ENCODE measurements around the gene DBP. TPM values are rescaled to one million over a fixed set of nuclear protein-coding genes. Genes with fewer than 3 reads are reported as not detected.

Gene DBP
- polyA plus RNA-seq, 3 donors: 12.8 to 22.3 (median 17.5) TPM

DNA sequence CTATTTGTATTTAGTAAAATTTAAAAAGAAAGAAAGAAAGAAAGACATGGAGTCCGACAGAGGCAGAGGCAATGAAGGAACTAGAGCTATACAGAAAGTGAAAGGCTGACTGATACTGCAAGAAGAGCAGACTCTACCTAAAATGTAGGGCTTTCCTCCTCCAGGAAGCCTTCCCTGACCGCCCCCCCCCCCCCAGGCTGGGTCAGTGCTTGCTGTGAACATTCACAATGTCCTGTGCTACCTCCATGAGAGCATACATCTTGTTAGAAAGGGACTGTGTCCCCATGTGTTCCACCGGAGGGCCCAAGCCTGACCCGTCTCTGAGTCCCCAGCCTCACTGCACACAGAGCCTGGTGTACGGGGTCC, 14.5 kb upstream of the DBP start:
- Histone ChIP-seq H3K4me1 (ENCODE audit: control insufficient read depth in 1 of 2, insufficient read depth in 2 of 2, low read length in 2 of 2) (peaks cover 18 to 28% of the 10 kb centered on the region in 2 donors), H4K20me1 (ENCODE audit: insufficient read depth, low read length) (no peaks in the 10 kb centered on the region), H3K9me3 (replicated peaks in 1 of 2; ENCODE audit: control insufficient read depth in 1 of 2, insufficient read depth in 1 of 2, low read length in 2 of 2) (no peaks in the 10 kb centered on the region), H3K79me2 (ENCODE audit: insufficient read depth, low read length) (no peaks in the 10 kb centered on the region), H3K9ac (ENCODE audit: insufficient read depth, low read length, poor library complexity, severe bottlenecking) (no peak overlapping the region), H3K36me3 (replicated peaks in 1 of 2; ENCODE audit: control insufficient read depth in 1 of 2, insufficient read depth in 2 of 2, low read length in 2 of 2) (no peaks in the 10 kb centered on the region), H3K4me3 (replicated peaks in 1 of 3; ENCODE audit: low read depth in 2 of 3, low read length in 3 of 3) (no peak overlapping the region), H3K4me2 (replicated peaks; ENCODE audit: extremely low read depth, low read length, poor library complexity, severe bottlenecking) (no peak overlapping the region), H3K27ac (ENCODE audit: low read depth in 1 of 2, low read length in 2 of 2) (no peak overlapping the region), H3K27me3 (ENCODE audit: control insufficient read depth in 2 of 2, insufficient read depth in 2 of 2, low read length in 2 of 2) (no peaks in the 10 kb centered on the region), H2AFZ (ENCODE audit: insufficient read depth, low read depth, low read length, poor library complexity, severe bottlenecking) (no peak overlapping the region)
- peaks cover 0 to 3% of the 10 kb centered on the region in 2 donors for H3K36me3 Mint-ChIP-seq
- peaks cover 6 to 17% (median 6%) of the 10 kb centered on the region in 3 donors for H3K27me3 Mint-ChIP-seq (ENCODE audit: low read depth in 3 of 3)
- peaks cover 0 to 3% (median 0%) of the 10 kb centered on the region in 7 donors for H3K9me3 Mint-ChIP-seq
- TF ChIP-seq, protein P1, sequence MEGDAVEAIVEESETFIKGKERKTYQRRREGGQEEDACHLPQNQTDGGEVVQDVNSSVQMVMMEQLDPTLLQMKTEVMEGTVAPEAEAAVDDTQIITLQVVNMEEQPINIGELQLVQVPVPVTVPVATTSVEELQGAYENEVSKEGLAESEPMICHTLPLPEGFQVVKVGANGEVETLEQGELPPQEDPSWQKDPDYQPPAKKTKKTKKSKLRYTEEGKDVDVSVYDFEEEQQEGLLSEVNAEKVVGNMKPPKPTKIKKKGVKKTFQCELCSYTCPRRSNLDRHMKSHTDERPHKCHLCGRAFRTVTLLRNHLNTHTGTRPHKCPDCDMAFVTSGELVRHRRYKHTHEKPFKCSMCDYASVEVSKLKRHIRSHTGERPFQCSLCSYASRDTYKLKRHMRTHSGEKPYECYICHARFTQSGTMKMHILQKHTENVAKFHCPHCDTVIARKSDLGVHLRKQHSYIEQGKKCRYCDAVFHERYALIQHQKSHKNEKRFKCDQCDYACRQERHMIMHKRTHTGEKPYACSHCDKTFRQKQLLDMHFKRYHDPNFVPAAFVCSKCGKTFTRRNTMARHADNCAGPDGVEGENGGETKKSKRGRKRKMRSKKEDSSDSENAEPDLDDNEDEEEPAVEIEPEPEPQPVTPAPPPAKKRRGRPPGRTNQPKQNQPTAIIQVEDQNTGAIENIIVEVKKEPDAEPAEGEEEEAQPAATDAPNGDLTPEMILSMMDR (IDR thresholded peaks at IDR 0.05): no peak
- peaks cover 36% of the 10 kb centered on the region for H3K4me1 Mint-ChIP-seq
- intact Hi-C loops (cut with micrococcal nuclease): no loop called here
- WGBS (ENCODE audit: insufficient coverage): 78% methylated on average over 5 of the region's 5 CpGs
- peak overlapping the region in 3 of 7 donors; percentile 31 to 52 (median 42) for H3K27ac Mint-ChIP-seq
- DNase-seq: no peak
- H3K4me3 Mint-ChIP-seq: no peak overlapping the region

DNA sequence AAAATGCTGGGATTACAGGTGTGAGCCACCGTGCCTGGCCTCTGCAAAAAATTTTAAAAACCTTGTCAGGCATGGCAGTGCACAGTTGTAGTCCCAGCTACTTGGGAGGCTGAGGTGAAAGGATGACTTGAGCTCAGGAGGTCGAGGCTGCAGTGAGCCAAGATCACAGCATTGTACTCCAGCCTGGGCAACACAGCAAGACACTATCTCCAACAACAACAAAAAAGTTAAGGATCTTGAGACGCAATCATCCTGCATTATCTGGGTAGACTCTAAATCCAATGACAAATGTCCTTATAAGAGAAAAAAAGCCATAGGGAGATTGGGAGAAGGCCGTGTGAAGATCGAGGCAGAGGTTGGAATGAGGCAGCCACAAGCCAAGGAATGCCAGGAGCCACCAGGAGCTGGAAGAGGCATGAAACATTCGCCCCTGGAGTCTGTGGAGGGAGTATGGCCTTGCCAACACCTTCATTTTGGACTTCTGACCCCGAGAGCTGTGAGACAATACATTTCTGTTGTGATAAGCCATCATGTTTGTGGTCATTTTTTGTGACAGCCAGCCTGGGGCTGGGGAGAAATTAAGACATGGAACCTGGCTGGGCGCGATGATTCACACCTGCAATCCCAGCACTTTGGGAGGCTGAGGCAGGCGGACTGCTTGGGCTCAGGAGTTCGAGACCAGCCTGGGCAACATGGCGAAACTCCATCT, 13.9 kb upstream of the DBP start:
- Histone ChIP-seq H3K27me3 (ENCODE audit: control insufficient read depth in 2 of 2, insufficient read depth in 2 of 2, low read length in 2 of 2) (no peaks in the 10 kb centered on the region), H2AFZ (ENCODE audit: insufficient read depth, low read depth, low read length, poor library complexity, severe bottlenecking) (no peak overlapping the region), H3K9ac (ENCODE audit: insufficient read depth, low read length, poor library complexity, severe bottlenecking) (no peak overlapping the region), H3K9me3 (replicated peaks in 1 of 2; ENCODE audit: control insufficient read depth in 1 of 2, insufficient read depth in 1 of 2, low read length in 2 of 2) (no peaks in the 10 kb centered on the region), H3K79me2 (ENCODE audit: insufficient read depth, low read length) (no peaks in the 10 kb centered on the region), H3K4me1 (ENCODE audit: control insufficient read depth in 1 of 2, insufficient read depth in 2 of 2, low read length in 2 of 2) (peaks cover 22 to 33% of the 10 kb centered on the region in 2 donors), H3K36me3 (replicated peaks in 1 of 2; ENCODE audit: control insufficient read depth in 1 of 2, insufficient read depth in 2 of 2, low read length in 2 of 2) (no peaks in the 10 kb centered on the region), H3K4me3 (replicated peaks in 1 of 3; ENCODE audit: low read depth in 2 of 3, low read length in 3 of 3) (no peak overlapping the region), H3K4me2 (replicated peaks; ENCODE audit: extremely low read depth, low read length, poor library complexity, severe bottlenecking) (no peak overlapping the region), H3K27ac (ENCODE audit: low read depth in 1 of 2, low read length in 2 of 2) (no peak overlapping the region), H4K20me1 (ENCODE audit: insufficient read depth, low read length) (no peaks in the 10 kb centered on the region)
- Mint-ChIP-seq H3K27me3 (ENCODE audit: low read depth in 3 of 3) (peaks cover 5 to 18% (median 9%) of the 10 kb centered on the region in 3 donors), H3K9me3 (peaks cover 0 to 3% (median 0%) of the 10 kb centered on the region in 7 donors), H3K4me1 (peaks cover 37% of the 10 kb centered on the region), H3K36me3 (peaks cover 0 to 3% of the 10 kb centered on the region in 2 donors), H3K4me3 (no peak overlapping the region), H3K27ac (peak overlapping the region in 2 of 7 donors; percentile 20 to 31)
- TF ChIP-seq, protein P1 (IDR thresholded peaks at IDR 0.05): no peak
- intact Hi-C loops (cut with micrococcal nuclease): no loop called here
- 98% methylated on average over 6 of the region's 12 CpGs for WGBS (ENCODE audit: insufficient coverage)
- no peak for DNase-seq

Measured in CD14-positive monocyte (primary cell).